Esophagus muscularis mucosa (tissue), 4 donors: ENCODE measurements around the gene KCNK2. TPM values are rescaled to one million over a fixed set of nuclear protein-coding genes. Genes with fewer than 3 reads are reported as not detected.

Source experiments
- DNase-seq: peaks from one replicate; pipeline ENCODE4 v3.0.0-alpha.2; 2017; ENCODE audit errors: extremely low spot score
- H3K27ac ChIP-seq, 4 donors: fragments of 200-600 bp; sonication (generic); replicated peaks in 1 of 4; 1 replicate in 3 of 4; 2 replicates in 1 of 4; pipeline ENCODE4 v1.5.1; 2016 to 2019; ENCODE audit warnings: mild to moderate bottlenecking in 1 of 4
- H3K27me3 ChIP-seq, 4 donors: fragments of 200-600 bp; sonication (generic); one replicate each; pipeline versions ENCODE4 v1.5.1 to v1.6.0; 2016 to 2019
- H3K36me3 ChIP-seq, 4 donors: fragments of 200-600 bp; sonication (generic); one replicate each; pipeline ENCODE4 v1.5.1; 2016 to 2019
- H3K4me1 ChIP-seq, 4 donors: fragments of 200-600 bp; sonication (generic); one replicate each; pipeline ENCODE4 v1.5.1; 2016 to 2019
- H3K4me3 ChIP-seq, 4 donors: fragments of 200-600 bp; sonication (generic); 1 replicate in 2 of 4; 2 replicates in 2 of 4; pipeline ENCODE4 v1.5.1; 2016 to 2019; ENCODE audit warnings: mild to moderate bottlenecking in 4 of 4, moderate library complexity in 1 of 4
- H3K9me3 ChIP-seq, 4 donors: fragments of 200-600 bp; sonication (generic); 1 replicate in 3 of 4; 2 replicates in 1 of 4; pipeline ENCODE4 v1.5.1; 2016 to 2019
- CTCF ChIP-seq, 3 experiments: fragments of 200-600 bp in 2 of 3; fragments of 450-650 bp in 1 of 3; sonication (generic) in 2 of 3; IDR thresholded peaks; one replicate each; pipeline ENCODE4 v1.5.1; 2017 to 2019; ENCODE audit warnings: antibody characterized with exemption in 3 of 3, mild to moderate bottlenecking in 2 of 3, moderate library complexity in 1 of 3
- EP300 ChIP-seq: sonication (generic); formaldehyde crosslinking; IDR thresholded peaks from one replicate; pipeline ENCODE4 v1.6.1; 2017; ENCODE audit warnings: antibody characterized with exemption
- POLR2A ChIP-seq: fragments of 450-650 bp; IDR thresholded peaks from one replicate; pipeline ENCODE4 v1.6.1; 2017; ENCODE audit warnings: antibody characterized with exemption, moderate library complexity, mild to moderate bottlenecking, low read depth
- POLR2AphosphoS5 ChIP-seq, 2 donors: sonication (generic); formaldehyde crosslinking; IDR thresholded peaks; one replicate each; pipeline ENCODE4 v1.6.1; 2017; ENCODE audit warnings: antibody characterized with exemption in 2 of 2
- WGBS: methylation state at CpG from one replicate; pipeline ENCODE4 v1.1.5; 2018; 5-methylcytosine and 5-hydroxymethylcytosine counted together
- intact Hi-C: fragments of 100-400 bp; cut with DNase I; formaldehyde crosslinking; loops from one replicate; pipeline ENCODE4 v1.15.1; 2023
- total RNA-seq, 4 donors: library from RNA; depleted of rRNA; stranded (reverse); fragments of >200 nt; gene quantifications; one replicate each; pipeline versions ENCODE4 v1.1.0 to v1.2.1, GENCODE V29; 2016

The KCNK2 gene
- total RNA-seq, 4 donors from 2014 or later, result 0.57 to 3.3 (median 2.8) TPM

- DNase-seq, result no peak
- Histone ChIP-seq H3K4me3 (no peak overlapping the region), H3K9me3 (peaks cover 0 to 19% (median 0%) of the 10 kb centered on the region in 4 donors), H3K27me3 (no peaks in the 10 kb centered on the region), H3K27ac (no peak overlapping the region), H3K4me1 (no peaks in the 10 kb centered on the region), H3K36me3 (no peaks in the 10 kb centered on the region)
- TF ChIP-seq CTCF (IDR thresholded peaks at IDR 0.05) (no peak), POLR2AphosphoS5 (IDR thresholded peaks at IDR 0.05) (no peak), EP300 (no peak), POLR2A (no peak)
- intact Hi-C loops, result no loop called here
- WGBS, result 87% methylated on average over 1 of the region's 1 CpG
Measured at GRCh38 chr1:215140135-215140534, 57.6 kb downstream of the KCNK2 start.

GRCh38 chr1:215141460-215141859 lies 58.9 kb downstream of the KCNK2 start:
- TF ChIP-seq POLR2A (no peak), CTCF (IDR thresholded peaks at IDR 0.05) (no peak), POLR2AphosphoS5 (IDR thresholded peaks at IDR 0.05) (no peak), EP300 (no peak)
- no peaks in the 10 kb centered on the region for H3K27me3 ChIP-seq
- peaks cover 0 to 19% (median 0%) of the 10 kb centered on the region in 4 donors for H3K9me3 ChIP-seq
- WGBS, result 87% methylated on average over 3 of the region's 3 CpGs
- DNase-seq, result no peak
- no peak overlapping the region for H3K27ac ChIP-seq
- no peak overlapping the region for H3K4me3 ChIP-seq
- intact Hi-C loops, result no loop called here
- no peaks in the 10 kb centered on the region for H3K36me3 ChIP-seq
- H3K4me1 ChIP-seq, result no peaks in the 10 kb centered on the region

- Histone ChIP-seq H3K4me3 (no peak overlapping the region), H3K27me3 (no peaks in the 10 kb centered on the region), H3K9me3 (peaks cover 0 to 19% (median 0%) of the 10 kb centered on the region in 4 donors), H3K4me1 (no peaks in the 10 kb centered on the region), H3K36me3 (no peaks in the 10 kb centered on the region), H3K27ac (no peak overlapping the region)
- no peak for DNase-seq
- TF ChIP-seq POLR2A (no peak), CTCF (IDR thresholded peaks at IDR 0.05) (no peak)
- intact Hi-C loops, result no loop called here
- WGBS, result 84% methylated on average over 2 of the region's 2 CpGs
Measured at GRCh38 chr1:215143497-215143896, 61.0 kb downstream of the KCNK2 start.

GRCh38 chr1:215146240-215146975 lies 63.9 kb downstream of the KCNK2 start:
- Histone ChIP-seq H3K9me3 (peaks cover 0 to 13% (median 0%) of the 10 kb centered on the region in 4 donors), H3K27ac (no peak overlapping the region), H3K36me3 (no peaks in the 10 kb centered on the region), H3K4me1 (no peaks in the 10 kb centered on the region), H3K27me3 (no peaks in the 10 kb centered on the region), H3K4me3 (no peak overlapping the region)
- intact Hi-C loops, result no loop called here
- DNase-seq, result no peak
- 65% methylated on average over 8 of the region's 8 CpGs for WGBS
- TF ChIP-seq CTCF (IDR thresholded peaks at IDR 0.05) (no peak), EP300 (no peak), POLR2AphosphoS5 (IDR thresholded peaks at IDR 0.05) (no peak), POLR2A (no peak)

- intact Hi-C loops, result no loop called here
- H3K27ac ChIP-seq, result no peak overlapping the region
- 88% methylated on average over 3 of the region's 3 CpGs for WGBS
- no peaks in the 10 kb centered on the region for H3K4me1 ChIP-seq
- no peaks in the 10 kb centered on the region for H3K27me3 ChIP-seq
- peaks cover 0 to 9% (median 0%) of the 10 kb centered on the region in 4 donors for H3K9me3 ChIP-seq
- no peak overlapping the region for H3K4me3 ChIP-seq
- no peaks in the 10 kb centered on the region for H3K36me3 ChIP-seq
- DNase-seq, result no peak
- TF ChIP-seq EP300 (no peak), CTCF (IDR thresholded peaks at IDR 0.05) (no peak), POLR2AphosphoS5 (IDR thresholded peaks at IDR 0.05) (no peak), POLR2A (no peak)
Measured at GRCh38 chr1:215147024-215147423, 64.5 kb downstream of the KCNK2 start.
